ENCODE measurements around the gene SLC9A7.

DNA sequence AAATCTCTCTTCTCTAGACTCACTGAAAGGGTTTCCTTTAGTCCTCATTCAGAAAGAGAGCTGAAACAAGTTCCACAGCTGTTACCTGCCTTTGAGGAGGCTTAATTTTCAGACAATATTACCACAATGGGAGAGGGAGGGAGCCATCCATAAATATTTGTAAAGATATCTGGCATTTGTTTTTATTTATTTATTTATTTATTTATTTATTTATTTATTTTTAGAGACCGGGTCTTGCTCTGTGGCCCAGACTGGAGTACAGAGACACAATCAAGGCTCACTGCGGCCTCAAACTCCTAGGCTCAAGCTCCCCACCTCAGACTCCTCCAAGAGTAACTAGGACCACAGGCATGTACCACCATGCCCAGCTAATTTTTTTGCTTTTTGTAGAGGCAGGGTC is 80.7 kb downstream of the SLC9A7 start:
- TF ChIP-seq CTCF (IDR thresholded peaks at IDR 0.05; ENCODE audit: low read depth, low read length) (no peak), POLR2A (IDR thresholded peaks at IDR 0.05; ENCODE audit: extremely low read depth, insufficient read length) (no peak)
- TF ChIP-seq, protein P1, sequence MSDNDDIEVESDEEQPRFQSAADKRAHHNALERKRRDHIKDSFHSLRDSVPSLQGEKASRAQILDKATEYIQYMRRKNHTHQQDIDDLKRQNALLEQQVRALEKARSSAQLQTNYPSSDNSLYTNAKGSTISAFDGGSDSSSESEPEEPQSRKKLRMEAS (IDR thresholded peaks at IDR 0.05; ENCODE audit: low read depth, low read length): no peak

All from NB4 (cell line).